Fibroblast of the aortic adventitia (primary cell): ENCODE data around the gene SNAP29. TPM values are rescaled to one million over a fixed set of nuclear protein-coding genes. Genes with fewer than 3 reads are reported as not detected.
"Not testable (repeated sequence)": the region's sequence is repeated elsewhere in the genome, so short reads cannot be mapped to it uniquely, and the experiment has no call there.

Source experiments
- DNase-seq: peaks from one replicate; pipeline ENCODE4 v3.0.0-alpha.2; 2010; ENCODE audit warnings: low read depth
- H3K4me3 ChIP-seq: 2 replicates; pipeline ENCODE4 v1.5.1; 2011; ENCODE audit warnings: low read depth, mild to moderate bottlenecking, control low read depth, low read length, moderate library complexity
- total RNA-seq: library from RNA; depleted of rRNA; stranded (reverse); fragments of >200 nt; gene quantifications from 2 replicates; pipeline ENCODE4 v1.2.3, GENCODE V29; 2012; ENCODE audit warnings: low replicate concordance
- TF ChIP-seq, protein P1 (sequence below): IDR thresholded peaks from 2 replicates; pipeline ENCODE4 v1.5.1; 2011; ENCODE audit warnings: mild to moderate bottlenecking, low read length, control low read depth, inconsistent platforms; ENCODE audit not compliant: insufficient read depth

SNAP29 gene
- total RNA-seq, 1 donor: 15.5 TPM

DNA sequence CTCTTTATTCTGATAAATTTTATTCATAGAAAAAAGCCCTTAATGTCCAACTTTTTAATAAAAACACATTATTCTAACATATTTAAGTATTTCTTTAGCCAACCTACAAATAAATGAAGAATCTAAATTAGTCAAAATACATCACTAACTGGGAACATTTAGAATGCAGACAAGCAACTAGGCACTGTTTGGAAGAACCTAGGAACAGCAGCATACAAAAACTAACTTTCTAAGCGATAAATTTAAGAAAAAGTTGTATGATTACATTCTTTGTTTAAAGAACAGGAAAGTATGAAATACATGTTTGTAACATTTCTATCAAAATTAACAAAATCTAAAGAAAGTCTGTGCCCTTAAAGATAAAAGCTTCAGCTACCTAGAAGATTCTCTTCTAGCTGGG is 35.5 kb upstream of the SNAP29 start:
- no peak for DNase-seq
- no peak overlapping the region for H3K4me3 ChIP-seq
- TF ChIP-seq, protein P1, sequence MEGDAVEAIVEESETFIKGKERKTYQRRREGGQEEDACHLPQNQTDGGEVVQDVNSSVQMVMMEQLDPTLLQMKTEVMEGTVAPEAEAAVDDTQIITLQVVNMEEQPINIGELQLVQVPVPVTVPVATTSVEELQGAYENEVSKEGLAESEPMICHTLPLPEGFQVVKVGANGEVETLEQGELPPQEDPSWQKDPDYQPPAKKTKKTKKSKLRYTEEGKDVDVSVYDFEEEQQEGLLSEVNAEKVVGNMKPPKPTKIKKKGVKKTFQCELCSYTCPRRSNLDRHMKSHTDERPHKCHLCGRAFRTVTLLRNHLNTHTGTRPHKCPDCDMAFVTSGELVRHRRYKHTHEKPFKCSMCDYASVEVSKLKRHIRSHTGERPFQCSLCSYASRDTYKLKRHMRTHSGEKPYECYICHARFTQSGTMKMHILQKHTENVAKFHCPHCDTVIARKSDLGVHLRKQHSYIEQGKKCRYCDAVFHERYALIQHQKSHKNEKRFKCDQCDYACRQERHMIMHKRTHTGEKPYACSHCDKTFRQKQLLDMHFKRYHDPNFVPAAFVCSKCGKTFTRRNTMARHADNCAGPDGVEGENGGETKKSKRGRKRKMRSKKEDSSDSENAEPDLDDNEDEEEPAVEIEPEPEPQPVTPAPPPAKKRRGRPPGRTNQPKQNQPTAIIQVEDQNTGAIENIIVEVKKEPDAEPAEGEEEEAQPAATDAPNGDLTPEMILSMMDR: no peak

DNA sequence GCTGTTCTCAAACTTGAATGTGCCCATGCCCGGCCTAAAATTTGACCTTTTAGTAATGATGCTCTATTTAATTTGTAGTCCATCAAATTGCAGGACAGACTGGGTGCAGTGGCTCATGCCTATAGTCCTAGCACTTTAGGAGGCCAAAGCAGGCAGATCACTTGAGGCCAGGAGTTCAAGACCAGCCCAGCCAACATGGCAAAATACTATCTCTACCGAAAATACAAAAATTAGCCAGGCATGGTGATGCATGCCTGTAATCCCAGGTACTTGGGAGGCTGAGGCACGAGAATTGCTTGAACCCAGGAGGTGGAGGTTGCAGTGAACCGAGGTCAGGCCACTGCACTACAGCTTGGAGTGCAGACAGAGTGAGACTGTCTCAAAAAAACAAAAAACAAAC is 33.6 kb upstream of the SNAP29 start:
- not testable (repeated sequence) for DNase-seq, H3K4me3 ChIP-seq

DNA sequence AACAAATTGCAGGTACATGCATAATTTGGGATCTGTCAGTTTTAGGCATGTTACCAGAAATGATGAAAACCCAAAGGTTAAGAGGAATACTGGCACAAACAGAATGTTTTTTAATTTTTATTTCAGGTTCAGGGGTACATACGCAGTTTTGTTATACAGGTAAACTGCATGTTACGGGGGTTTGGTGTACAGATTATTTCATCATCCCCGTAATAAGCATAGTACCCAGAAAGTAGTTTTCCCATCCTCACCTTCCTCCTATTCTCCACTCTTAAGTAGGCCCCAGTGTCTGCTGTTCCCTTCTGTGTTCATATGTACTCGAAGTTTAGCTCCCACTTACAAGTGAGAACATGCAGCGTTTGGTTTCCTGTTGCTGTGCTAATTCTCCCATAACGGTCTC is 33.2 kb upstream of the SNAP29 start:
- TF ChIP-seq, protein P1: no peak
- no peak for DNase-seq
- no peak overlapping the region for H3K4me3 ChIP-seq

DNA sequence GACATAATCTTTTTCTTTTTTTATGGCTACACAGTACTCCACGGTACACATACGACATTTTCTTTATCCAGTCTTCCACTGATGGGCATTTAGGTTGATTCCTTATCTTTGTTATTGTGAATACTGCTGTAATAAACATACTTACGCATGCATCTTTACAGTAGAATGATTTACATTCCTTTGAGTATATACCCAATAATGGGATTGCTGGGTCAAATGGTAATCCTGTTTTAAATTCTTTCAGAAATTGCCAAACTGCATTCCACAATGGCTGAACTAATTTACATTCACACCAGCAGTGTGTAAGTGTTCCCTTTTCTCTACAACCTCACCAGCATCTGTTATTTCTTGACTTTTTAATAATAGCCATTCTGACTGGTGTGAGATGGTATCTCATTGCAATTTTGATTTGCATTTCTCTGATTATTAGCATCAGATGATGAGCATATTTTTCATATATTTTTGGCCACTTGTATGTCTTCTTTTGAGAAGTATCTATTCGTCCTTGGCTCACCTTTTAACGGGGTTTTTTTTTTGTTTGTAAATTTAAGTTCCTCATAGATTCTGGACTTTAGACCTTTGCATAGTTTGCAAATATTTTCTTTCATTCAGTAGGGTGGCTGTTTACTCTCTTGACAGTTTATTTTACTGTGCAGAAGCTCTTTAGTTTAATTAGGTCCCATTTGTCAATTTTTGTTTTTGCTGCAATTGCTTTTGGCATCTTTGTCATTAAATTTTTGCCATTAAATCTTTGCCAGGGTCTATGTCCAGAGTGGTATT is 32.2 kb upstream of the SNAP29 start:
- not testable (repeated sequence) for DNase-seq, H3K4me3 ChIP-seq

DNA sequence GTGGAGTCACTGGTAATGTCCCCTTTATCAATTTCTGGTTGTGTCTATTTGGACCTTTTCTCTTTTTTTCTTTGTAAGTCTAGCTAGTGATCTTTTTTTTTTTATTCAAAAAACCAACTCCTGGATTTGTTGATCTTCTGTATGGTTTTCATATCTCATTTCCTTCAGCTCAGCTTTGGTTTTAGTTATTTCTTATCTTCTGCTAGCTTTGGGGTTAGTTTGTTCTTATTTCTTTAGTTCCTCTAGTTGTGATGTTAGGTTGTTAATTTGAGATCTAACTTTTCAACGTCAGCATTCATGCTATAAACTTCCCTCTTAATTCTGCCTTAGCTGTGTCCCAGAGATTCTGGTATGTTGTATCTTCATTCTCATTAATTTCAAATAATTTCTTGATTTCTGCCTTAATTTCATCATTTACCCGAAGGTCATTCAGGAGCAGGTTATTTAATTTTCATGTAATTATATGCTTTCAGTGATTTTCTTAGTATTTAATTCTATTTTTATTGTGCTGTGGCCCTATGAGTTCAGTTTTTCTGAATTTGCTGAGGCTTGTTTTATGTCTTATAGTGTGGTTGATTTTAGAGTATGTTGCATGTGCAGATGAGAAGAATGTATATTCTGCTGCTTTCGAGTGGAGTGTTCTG is 29.2 kb upstream of the SNAP29 start:
- TF ChIP-seq, protein P1: no peak
- no peak for DNase-seq
- H3K4me3 ChIP-seq: no peak overlapping the region

DNA sequence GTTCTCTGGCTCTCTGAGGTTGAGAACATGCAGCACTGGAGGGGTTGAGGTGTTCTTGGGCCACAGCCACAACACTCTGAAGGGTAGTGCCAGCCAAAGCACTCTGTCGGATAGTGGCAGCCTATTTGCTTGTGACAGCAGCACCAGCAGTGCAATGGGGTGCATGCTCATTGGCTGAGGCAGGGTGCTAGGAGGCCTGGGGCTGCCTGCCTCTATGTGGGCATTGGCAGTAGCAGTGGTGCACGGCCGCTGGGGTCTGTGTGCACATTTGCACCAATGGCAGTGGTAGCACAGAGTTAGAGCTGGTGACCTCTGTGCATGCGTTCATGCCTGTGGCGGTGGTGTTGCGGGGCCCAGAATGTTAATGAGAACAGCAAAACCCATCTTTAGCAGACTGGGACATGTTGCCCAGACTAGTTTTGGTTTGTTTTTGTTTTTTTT is 25.6 kb upstream of the SNAP29 start:
- TF ChIP-seq, protein P1: no peak
- H3K4me3 ChIP-seq: no peak overlapping the region
- no peak for DNase-seq

DNA sequence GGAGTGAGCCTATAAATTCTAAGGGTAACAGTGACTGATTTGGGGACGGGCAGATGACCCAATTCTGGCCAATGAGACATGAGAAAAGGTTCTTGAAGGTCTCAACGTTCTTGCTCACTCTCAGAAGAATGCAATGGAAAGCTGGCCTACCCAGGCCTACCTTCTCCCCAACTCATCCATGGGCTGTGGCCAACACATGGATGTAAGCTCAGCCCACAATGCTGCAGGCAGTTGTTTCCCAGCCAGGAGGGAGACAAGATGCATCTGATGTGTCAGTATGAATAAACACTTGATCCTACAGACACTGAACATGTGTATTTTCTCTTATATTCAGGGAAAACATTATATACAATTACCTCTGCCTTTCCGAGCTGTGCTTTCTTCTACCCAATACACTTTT is 24.6 kb upstream of the SNAP29 start:
- no peak for DNase-seq
- TF ChIP-seq, protein P1: no peak
- no peak overlapping the region for H3K4me3 ChIP-seq

DNA sequence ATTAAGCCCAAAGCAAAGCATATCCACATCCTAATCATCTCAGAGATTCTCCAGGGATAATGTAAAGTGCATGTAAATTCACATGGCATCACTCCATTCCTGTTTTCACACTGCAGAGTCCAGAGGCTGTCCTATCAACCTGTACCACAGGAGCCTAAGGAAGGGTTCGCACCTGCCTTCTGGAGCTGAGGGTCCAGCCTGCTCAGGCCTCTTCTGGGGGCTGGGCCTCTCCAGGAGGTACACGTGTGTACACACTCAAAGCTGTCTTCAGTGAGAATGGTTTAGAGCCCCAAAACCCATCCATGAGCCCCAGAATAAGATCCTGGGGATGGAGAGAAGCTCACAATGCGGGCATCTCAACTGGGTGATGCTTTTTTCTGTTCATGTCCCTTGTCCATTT is 24.1 kb upstream of the SNAP29 start:
- TF ChIP-seq, protein P1: no peak
- no peak overlapping the region for H3K4me3 ChIP-seq
- no peak for DNase-seq
